ENCODE data around the gene MIX23. TPM values are rescaled to one million over a fixed set of nuclear protein-coding genes. Genes with fewer than 3 reads are reported as not detected.

The MIX23 gene
- total RNA-seq, 1 experiment from 2014 or later, result 76.2 TPM

- Histone ChIP-seq H3K9me3 (ENCODE audit: control insufficient read depth in 1 of 2, insufficient read depth in 1 of 2, low read depth in 1 of 2, low read length in 2 of 2) (no peaks in the 10 kb centered on the region), H3K27ac (ENCODE audit: low read depth, low read length) (no peak overlapping the region), H3K4me1 (ENCODE audit: control insufficient read depth in 1 of 2, insufficient read depth in 2 of 2, low read length in 2 of 2) (peaks cover 6% of the 10 kb centered on the region in 2 experiments; a peak in 2 of 4 replicates), H3K4me2 (ENCODE audit: low read length) (no peak overlapping the region), H2AFZ (ENCODE audit: low read depth, low read length, poor library complexity, severe bottlenecking) (no peak overlapping the region), H3K4me3 (replicated peaks in 1 of 2; ENCODE audit: low read depth in 1 of 2, low read length in 2 of 2) (no peak overlapping the region), H3K27me3 (ENCODE audit: insufficient read depth, low read length) (no peaks in the 10 kb centered on the region), H3K9me2 (ENCODE audit: insufficient read depth) (no peaks in the 10 kb centered on the region), H3K36me3 (ENCODE audit: control insufficient read depth in 1 of 2, insufficient read depth in 2 of 2, low read length in 2 of 2) (peaks cover 28% of the 10 kb centered on the region in 2 experiments; a peak in 3 of 4 replicates), H3K9ac (ENCODE audit: low read length) (no peak overlapping the region), H3K79me2 (ENCODE audit: insufficient read depth, low read length) (peaks cover 13% of the 10 kb centered on the region), H4K20me1 (ENCODE audit: insufficient read depth) (no peaks in the 10 kb centered on the region)
- POLR2A ChIA-PET, result interaction anchor here (0.6 kb wide), 1 partner anchor 24 kb away, joined by 4 read pairs; no protein-coding TSS in a partner anchor
- TF ChIP-seq EZH2 (IDR thresholded peaks at IDR 0.05) (no peak), SIN3A (IDR thresholded peaks at IDR 0.05; ENCODE audit: low read depth) (no peak), CTCF (IDR thresholded peaks at IDR 0.05 in 2 of 3, conservative IDR thresholded peaks at IDR 0.05 in 1 of 3; ENCODE audit: borderline replicate concordance in 1 of 3, insufficient read depth in 1 of 3, low read depth in 2 of 3, low read length in 2 of 3) (no peak), CBX3 (IDR thresholded peaks at IDR 0.05; ENCODE audit: low read depth) (no peak), EGR1 (IDR thresholded peaks at IDR 0.05; ENCODE audit: low read depth) (no peak), ZNF274 (IDR thresholded peaks at IDR 0.05; ENCODE audit: low read depth, low read length) (no peak), REST (IDR thresholded peaks at IDR 0.05; ENCODE audit: low read depth) (no peak), SP1 (IDR thresholded peaks at IDR 0.05; ENCODE audit: low read depth) (no peak), TCF7L2 (IDR thresholded peaks at IDR 0.05; ENCODE audit: borderline replicate concordance, extremely low read depth, insufficient read depth, insufficient read length) (no peak), JUND (IDR thresholded peaks at IDR 0.05) (no peak), EZH2phosphoT487 (IDR thresholded peaks at IDR 0.05; ENCODE audit: borderline replicate concordance) (no peak), RAD21 (IDR thresholded peaks at IDR 0.05; ENCODE audit: low read depth) (no peak), ZFX (IDR thresholded peaks at IDR 0.05) (no peak), ELF1 (IDR thresholded peaks at IDR 0.05; ENCODE audit: borderline replicate concordance, low read depth) (no peak), MAX (IDR thresholded peaks at IDR 0.05) (no peak), FOSL1 (IDR thresholded peaks at IDR 0.05; ENCODE audit: low read depth) (no peak), ZBTB33 (IDR thresholded peaks at IDR 0.05; ENCODE audit: extremely low read depth, insufficient replicate concordance, low read length) (no peak), POLR2A (IDR thresholded peaks at IDR 0.05; ENCODE audit: borderline replicate concordance, extremely low read depth, insufficient read depth, insufficient read length) (no peak), ATF3 (IDR thresholded peaks at IDR 0.05) (no peak), YY1 (IDR thresholded peaks at IDR 0.05; ENCODE audit: extremely low read depth, insufficient replicate concordance, low read depth, low read length) (no peak)
- ATAC-seq (no peak), DNase-seq (ENCODE audit: low read depth, low spot score) (no peak)
- intact Hi-C loops (cut with micrococcal nuclease), result no loop called here
- BruUV-seq (replicated peaks), result no TSS peak
- CTCF ChIA-PET, result no interaction called here
- RAD21 ChIA-PET (ENCODE audit: low non-redundant PET in 1 of 2, low total read pairs in 2 of 2, uncharacterized antibody in 2 of 2, unreplicated experiment in 2 of 2), result no interaction called here
Observed at GRCh38 chr3:122410111-122410510, 27.1 kb upstream of the MIX23 start.

Data from HCT116 (cell line).